CD14-positive monocyte (primary cell): Measurements from ENCODE around the gene MATK. TPM values are rescaled to one million over a fixed set of nuclear protein-coding genes. Genes with fewer than 3 reads are reported as not detected.

Source experiments
- DNase-seq, 3 donors: peaks; one replicate each; pipeline ENCODE4 v3.0.0-alpha.2; 2011 to 2022
- H2AFZ ChIP-seq: 2 replicates; pipeline ENCODE4 v1.6.0; 2012; ENCODE audit warnings: mild to moderate bottlenecking, low read depth, low read length, inconsistent platforms; ENCODE audit not compliant: insufficient read depth, poor library complexity, severe bottlenecking
- H3K27ac ChIP-seq, 2 donors: 1 replicate in 1 of 2; 2 replicates in 1 of 2; pipeline ENCODE4 v1.5.1; 2012 to 2013; ENCODE audit warnings: low read length in 2 of 2, control low read depth in 1 of 2, inconsistent platforms in 1 of 2, low read depth in 1 of 2, mild to moderate bottlenecking in 1 of 2
- H3K27me3 ChIP-seq, 2 donors: one replicate each; pipeline versions ENCODE4 v1.6.0 to v1.6.1; 2011 to 2013; ENCODE audit warnings: low read length in 2 of 2; ENCODE audit not compliant: control insufficient read depth in 2 of 2, insufficient read depth in 2 of 2
- H3K36me3 ChIP-seq, 2 donors: replicated peaks in 1 of 2; 1 replicate in 1 of 2; 2 replicates in 1 of 2; pipeline versions ENCODE4 v1.5.1 to v1.6.1; 2012 to 2013; ENCODE audit warnings: low read length in 2 of 2, control low read depth in 1 of 2, inconsistent platforms in 1 of 2, mild to moderate bottlenecking in 1 of 2; ENCODE audit not compliant: insufficient read depth in 2 of 2, control insufficient read depth in 1 of 2
- H3K4me1 ChIP-seq, 2 donors: 1 replicate in 1 of 2; 2 replicates in 1 of 2; pipeline versions ENCODE4 v1.5.1 to v1.6.1; 2012 to 2013; ENCODE audit warnings: low read length in 2 of 2, control low read depth in 1 of 2, inconsistent platforms in 1 of 2, mild to moderate bottlenecking in 1 of 2, moderate library complexity in 1 of 2; ENCODE audit not compliant: insufficient read depth in 2 of 2, control insufficient read depth in 1 of 2
- H3K4me2 ChIP-seq: replicated peaks from 2 replicates; pipeline ENCODE3; 2012; ENCODE audit warnings: low read length, moderate library complexity, mild to moderate bottlenecking; ENCODE audit not compliant: poor library complexity, severe bottlenecking; ENCODE audit errors: extremely low read depth
- H3K4me3 ChIP-seq, 3 experiments: fragments of 200-600 bp in 1 of 3; sonication (generic) in 1 of 3; replicated peaks in 1 of 3; 1 replicate in 2 of 3; 2 replicates in 1 of 3; pipeline ENCODE4 v1.5.1; 2011 to 2013; ENCODE audit warnings: low read length in 3 of 3, mild to moderate bottlenecking in 3 of 3, control low read depth in 2 of 3, low read depth in 2 of 3, inconsistent platforms in 1 of 3, moderate library complexity in 1 of 3
- H3K79me2 ChIP-seq: 2 replicates; pipeline ENCODE4 v1.6.0; 2012; ENCODE audit warnings: mild to moderate bottlenecking, control low read depth, inconsistent platforms, low read length, moderate library complexity; ENCODE audit not compliant: insufficient read depth
- H3K9ac ChIP-seq: 2 replicates; pipeline ENCODE4 v1.6.0; 2017; ENCODE audit warnings: low read length, mild to moderate bottlenecking; ENCODE audit not compliant: insufficient read depth, poor library complexity, severe bottlenecking
- H3K9me3 ChIP-seq, 2 donors: replicated peaks in 1 of 2; 1 replicate in 1 of 2; 2 replicates in 1 of 2; pipeline versions ENCODE4 v1.5.1 to v1.6.1; 2012 to 2013; ENCODE audit warnings: low read length in 2 of 2, control low read depth in 1 of 2; ENCODE audit not compliant: control insufficient read depth in 1 of 2, insufficient read depth in 1 of 2
- H4K20me1 ChIP-seq: 2 replicates; pipeline ENCODE4 v1.6.0; 2012; ENCODE audit warnings: mild to moderate bottlenecking, low read length, control low read depth, moderate library complexity; ENCODE audit not compliant: insufficient read depth
- H3K27ac Mint-ChIP-seq, 7 donors: one replicate each; pipeline ENCODE4 v1.8.0; 2020; ENCODE audit warnings: mild to moderate bottlenecking in 7 of 7, mixed read lengths in 7 of 7, moderate library complexity in 6 of 7, inconsistent platforms in 2 of 7
- H3K27me3 Mint-ChIP-seq, 3 donors: one replicate each; pipeline ENCODE4 v1.8.0; 2021 to 2022; ENCODE audit warnings: low read depth in 3 of 3, mild to moderate bottlenecking in 3 of 3, mixed read lengths in 3 of 3, moderate library complexity in 3 of 3, inconsistent platforms in 1 of 3
- H3K36me3 Mint-ChIP-seq, 2 donors: one replicate each; pipeline ENCODE4 v1.8.0; 2020; ENCODE audit warnings: mixed read lengths in 2 of 2, inconsistent platforms in 1 of 2, mild to moderate bottlenecking in 1 of 2
- H3K4me1 Mint-ChIP-seq: one replicate; pipeline ENCODE4 v1.8.0; 2020; ENCODE audit warnings: mild to moderate bottlenecking, mixed read lengths
- H3K4me3 Mint-ChIP-seq, 2 donors: one replicate each; pipeline ENCODE4 v1.8.0; 2020; ENCODE audit warnings: mild to moderate bottlenecking in 2 of 2, mixed read lengths in 2 of 2, moderate library complexity in 1 of 2
- H3K9me3 Mint-ChIP-seq, 7 donors: one replicate each; pipeline ENCODE4 v1.8.0; 2020 to 2022; ENCODE audit warnings: mixed read lengths in 7 of 7, mild to moderate bottlenecking in 6 of 7, moderate library complexity in 6 of 7, inconsistent platforms in 2 of 7
- CTCF ChIP-seq: fragments of 200-600 bp; IDR thresholded peaks from one replicate; pipeline ENCODE4 v1.8.0; 2022; ENCODE audit warnings: antibody characterized with exemption, mild to moderate bottlenecking
- WGBS: methylation state at CpG from one replicate; pipeline ENCODE4 v1.1.5; 2013; ENCODE audit warnings: missing lambda C conversion rate; ENCODE audit not compliant: insufficient coverage; 5-methylcytosine and 5-hydroxymethylcytosine counted together
- intact Hi-C, 2 donors: fragments of 100-400 bp; cut with micrococcal nuclease; formaldehyde crosslinking; loops; one replicate each; pipeline versions ENCODE4 v1.15.0 to v1.15.1; 2023
- polyA plus RNA-seq, 3 donors: library from polyadenylated mRNA; depleted of rRNA in 1 of 3; unstranded in 2 of 3; stranded (reverse) in 1 of 3; fragments of 300-500 nt in 2 of 3; fragments of >200 nt in 1 of 3; fragmentation: Illumina TruSeq in 2 of 3; gene quantifications; 1 replicate in 2 of 3; 2 replicates in 1 of 3; pipeline ENCODE4 v1.2.3, GENCODE V29; 2012 to 2021

MATK gene
- polyA plus RNA-seq, 3 donors, result 0.20 to 0.44 (median 0.35) TPM

- no peak for DNase-seq
- Histone ChIP-seq H3K79me2 (no peaks in the 10 kb centered on the region), H3K27me3 (no peaks in the 10 kb centered on the region), H3K9ac (no peak overlapping the region), H4K20me1 (no peaks in the 10 kb centered on the region), H2AFZ (no peak overlapping the region), H3K27ac (no peak overlapping the region), H3K4me2 (no peak overlapping the region), H3K9me3 (no peaks in the 10 kb centered on the region), H3K4me3 (no peak overlapping the region), H3K4me1 (no peaks in the 10 kb centered on the region), H3K36me3 (no peaks in the 10 kb centered on the region)
- 97% methylated on average over 27 of the region's 32 CpGs for WGBS
- intact Hi-C loops, result no loop called here
- no peak overlapping the region for H3K4me3 Mint-ChIP-seq
- peak overlapping the region in 1 of 7 donors; percentile 26 for H3K27ac Mint-ChIP-seq
- H3K9me3 Mint-ChIP-seq, result peaks cover 0 to 5% (median 0%) of the 10 kb centered on the region in 7 donors
- H3K36me3 Mint-ChIP-seq, result no peaks in the 10 kb centered on the region
- no peak for TF ChIP-seq CTCF
- H3K4me1 Mint-ChIP-seq, result no peaks in the 10 kb centered on the region
- peaks cover 5 to 6% (median 5%) of the 10 kb centered on the region in 3 donors for H3K27me3 Mint-ChIP-seq
Measured at GRCh38 chr19:3738477-3739220, 47.5 kb downstream of the MATK start.

DNA sequence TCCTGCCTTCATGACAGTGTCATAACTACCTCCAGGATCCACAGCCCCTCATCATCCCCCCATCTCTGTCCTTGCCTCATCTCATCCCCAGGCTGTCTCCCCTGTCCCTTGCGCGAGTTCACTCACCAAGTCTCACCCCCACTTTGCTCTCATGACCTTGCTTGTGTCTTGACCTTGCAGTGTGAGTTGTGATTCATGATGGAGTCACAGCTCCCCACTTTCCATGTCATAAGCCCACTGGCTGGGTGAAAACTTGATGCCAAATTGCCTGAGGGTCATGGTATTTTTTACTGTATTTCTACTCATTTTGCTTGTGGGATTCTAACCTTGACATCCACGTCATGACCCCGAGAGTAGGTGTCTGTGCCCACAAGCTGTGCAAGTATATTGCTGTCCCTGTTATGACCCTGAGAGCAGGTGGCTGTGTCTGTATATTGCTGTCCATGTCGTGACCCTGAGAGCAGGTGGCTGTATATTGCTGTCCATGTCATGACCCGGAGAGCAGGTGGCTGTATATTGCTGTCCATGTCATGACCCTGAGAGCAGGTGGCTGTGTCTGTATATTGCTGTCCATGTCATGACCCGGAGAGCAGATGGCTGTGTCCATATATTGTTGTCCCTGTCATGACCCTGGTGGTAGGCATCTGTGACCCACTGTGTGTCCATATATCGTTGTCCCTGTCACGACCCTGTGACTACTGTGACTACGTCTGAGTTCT is 48.5 kb downstream of the MATK start:
- H3K4me3 Mint-ChIP-seq, result no peak overlapping the region
- Histone ChIP-seq H2AFZ (no peak overlapping the region), H3K4me2 (no peak overlapping the region), H3K79me2 (no peaks in the 10 kb centered on the region), H3K27ac (no peak overlapping the region), H4K20me1 (no peaks in the 10 kb centered on the region), H3K4me1 (no peaks in the 10 kb centered on the region), H3K27me3 (no peaks in the 10 kb centered on the region), H3K9me3 (no peaks in the 10 kb centered on the region), H3K9ac (no peak overlapping the region), H3K4me3 (no peak overlapping the region), H3K36me3 (no peaks in the 10 kb centered on the region)
- WGBS, result 97% methylated on average over 7 of the region's 10 CpGs
- no peak for TF ChIP-seq CTCF
- no peak overlapping the region for H3K27ac Mint-ChIP-seq
- no peaks in the 10 kb centered on the region for H3K4me1 Mint-ChIP-seq
- no peak for DNase-seq
- peaks cover 0 to 2% (median 0%) of the 10 kb centered on the region in 7 donors for H3K9me3 Mint-ChIP-seq
- intact Hi-C loops, result no loop called here
- peaks cover 5 to 8% (median 7%) of the 10 kb centered on the region in 3 donors for H3K27me3 Mint-ChIP-seq
- H3K36me3 Mint-ChIP-seq, result no peaks in the 10 kb centered on the region
